ENCODE data around the gene GFER.

The GFER gene

GRCh38 chr16:2022723-2023091, 38.7 kb downstream of the GFER start:
- peak overlapping the region; percentile 81 for H3K4me2 ChIP-seq (ENCODE audit: low read length)
- H2BK120ac ChIP-seq (ENCODE audit: low read depth, low read length), result no peak overlapping the region
- no peaks in the 10 kb centered on the region for H3K36me3 ChIP-seq (ENCODE audit: control insufficient read depth, insufficient read depth, low read length)
- no peak overlapping the region for H3K4me3 ChIP-seq (ENCODE audit: low read length)
- H2BK5ac ChIP-seq (ENCODE audit: low read length), result no peak overlapping the region
- peak; percentile 93 for DNase-seq
- peaks cover 14% of the 10 kb centered on the region for H3K27me3 ChIP-seq (ENCODE audit: insufficient read depth, low read length, poor library complexity)
- peak overlapping the region; percentile 86 for H3K9ac ChIP-seq (ENCODE audit: low read length)
- H3K23ac ChIP-seq (ENCODE audit: low read length), result no peak overlapping the region
- peak overlapping the region; percentile 41 for H3K18ac ChIP-seq (ENCODE audit: low read length)
- H3K27ac ChIP-seq (ENCODE audit: low read depth, low read length), result peak overlapping the region; percentile 34
- H4K5ac ChIP-seq (ENCODE audit: low read length), result no peak overlapping the region
- no peak overlapping the region for H2AK5ac ChIP-seq (ENCODE audit: low read length)
- no peak overlapping the region for H2BK15ac ChIP-seq (replicated peaks; ENCODE audit: low read depth)
- peak overlapping the region; percentile 29 for H3K4ac ChIP-seq (ENCODE audit: low read depth, low read length)
- peak overlapping the region; percentile 94 for H3K56ac ChIP-seq (ENCODE audit: low read length)
- no peaks in the 10 kb centered on the region for H3K79me2 ChIP-seq (ENCODE audit: control insufficient read depth, insufficient read depth, low read length)
- no peaks in the 10 kb centered on the region for H3K79me1 ChIP-seq (ENCODE audit: low read length)
- WGBS (ENCODE audit: extremely low coverage, insufficient coverage, low lambda C conversion rate), result no CpG with 5 or more reads among the region's 14 CpGs
- H4K8ac ChIP-seq (ENCODE audit: low read depth, low read length), result no peak overlapping the region
- H3K4me1 ChIP-seq (ENCODE audit: control insufficient read depth, low read depth, low read length), result no peaks in the 10 kb centered on the region

- peak overlapping the region; percentile 41 for H3K18ac ChIP-seq (ENCODE audit: low read length)
- no peak overlapping the region for H2BK15ac ChIP-seq (replicated peaks; ENCODE audit: low read depth)
- no peaks in the 10 kb centered on the region for H3K79me1 ChIP-seq (ENCODE audit: low read length)
- H3K27me3 ChIP-seq (ENCODE audit: insufficient read depth, low read length, poor library complexity), result peaks cover 14% of the 10 kb centered on the region
- DNase-seq, result peak; percentile 90
- no peaks in the 10 kb centered on the region for H3K4me1 ChIP-seq (ENCODE audit: control insufficient read depth, low read depth, low read length)
- H2BK120ac ChIP-seq (ENCODE audit: low read depth, low read length), result no peak overlapping the region
- H3K4me2 ChIP-seq (ENCODE audit: low read length), result peak overlapping the region; percentile 97
- H2AK5ac ChIP-seq (ENCODE audit: low read length), result no peak overlapping the region
- H2BK5ac ChIP-seq (ENCODE audit: low read length), result peak overlapping the region; percentile 74
- H4K8ac ChIP-seq (ENCODE audit: low read depth, low read length), result no peak overlapping the region
- whole genome bisulfite sequencing (ENCODE audit: extremely low coverage, insufficient coverage, low lambda C conversion rate), result no CpG with 5 or more reads among the region's 53 CpGs
- H3K79me2 ChIP-seq (ENCODE audit: control insufficient read depth, insufficient read depth, low read length), result no peaks in the 10 kb centered on the region
- H4K5ac ChIP-seq (ENCODE audit: low read length), result no peak overlapping the region
- H3K23ac ChIP-seq (ENCODE audit: low read length), result no peak overlapping the region
- H3K36me3 ChIP-seq (ENCODE audit: control insufficient read depth, insufficient read depth, low read length), result no peaks in the 10 kb centered on the region
- peak overlapping the region; percentile 86 for H3K9ac ChIP-seq (ENCODE audit: low read length)
- H3K56ac ChIP-seq (ENCODE audit: low read length), result peak overlapping the region; percentile 94
- no peak overlapping the region for H3K4me3 ChIP-seq (ENCODE audit: low read length)
- peak overlapping the region; percentile 42 for H3K4ac ChIP-seq (ENCODE audit: low read depth, low read length)
- H3K27ac ChIP-seq (ENCODE audit: low read depth, low read length), result peak overlapping the region; percentile 40
Observed at GRCh38 chr16:2023092-2024031, 39.4 kb downstream of the GFER start.

GRCh38 chr16:2024032-2024420, 40.0 kb downstream of the GFER start:
- Histone ChIP-seq H3K4me3 (ENCODE audit: low read length) (no peak overlapping the region), H2BK15ac (replicated peaks; ENCODE audit: low read depth) (no peak overlapping the region), H3K4ac (ENCODE audit: low read depth, low read length) (no peak overlapping the region), H3K23ac (ENCODE audit: low read length) (no peak overlapping the region), H2BK5ac (ENCODE audit: low read length) (no peak overlapping the region), H3K56ac (ENCODE audit: low read length) (peak overlapping the region; percentile 93), H3K79me2 (ENCODE audit: control insufficient read depth, insufficient read depth, low read length) (no peaks in the 10 kb centered on the region), H3K18ac (ENCODE audit: low read length) (no peak overlapping the region), H3K36me3 (ENCODE audit: control insufficient read depth, insufficient read depth, low read length) (no peaks in the 10 kb centered on the region), H4K8ac (ENCODE audit: low read depth, low read length) (no peak overlapping the region), H4K5ac (ENCODE audit: low read length) (no peak overlapping the region), H3K4me2 (ENCODE audit: low read length) (no peak overlapping the region), H2AK5ac (ENCODE audit: low read length) (no peak overlapping the region), H3K27ac (ENCODE audit: low read depth, low read length) (no peak overlapping the region), H3K9ac (ENCODE audit: low read length) (peak overlapping the region; percentile 20), H3K79me1 (ENCODE audit: low read length) (no peaks in the 10 kb centered on the region), H3K27me3 (ENCODE audit: insufficient read depth, low read length, poor library complexity) (peaks cover 14% of the 10 kb centered on the region), H2BK120ac (ENCODE audit: low read depth, low read length) (no peak overlapping the region), H3K4me1 (ENCODE audit: control insufficient read depth, low read depth, low read length) (no peaks in the 10 kb centered on the region)
- WGBS (ENCODE audit: extremely low coverage, insufficient coverage, low lambda C conversion rate), result no CpG with 5 or more reads among the region's 12 CpGs
- DNase-seq, result no peak

GRCh38 chr16:2025251-2025650, 41.3 kb downstream of the GFER start:
- Histone ChIP-seq H2BK15ac (replicated peaks; ENCODE audit: low read depth) (no peak overlapping the region), H3K4me3 (ENCODE audit: low read length) (no peak overlapping the region), H3K4me1 (ENCODE audit: control insufficient read depth, low read depth, low read length) (no peaks in the 10 kb centered on the region), H3K4me2 (ENCODE audit: low read length) (no peak overlapping the region), H2BK120ac (ENCODE audit: low read depth, low read length) (no peak overlapping the region), H3K23ac (ENCODE audit: low read length) (no peak overlapping the region), H4K5ac (ENCODE audit: low read length) (no peak overlapping the region), H3K18ac (ENCODE audit: low read length) (no peak overlapping the region), H3K9ac (ENCODE audit: low read length) (no peak overlapping the region), H4K8ac (ENCODE audit: low read depth, low read length) (no peak overlapping the region), H3K4ac (ENCODE audit: low read depth, low read length) (no peak overlapping the region), H2BK5ac (ENCODE audit: low read length) (no peak overlapping the region), H3K79me1 (ENCODE audit: low read length) (no peaks in the 10 kb centered on the region), H3K79me2 (ENCODE audit: control insufficient read depth, insufficient read depth, low read length) (no peaks in the 10 kb centered on the region), H3K27me3 (ENCODE audit: insufficient read depth, low read length, poor library complexity) (peaks cover 6% of the 10 kb centered on the region), H3K56ac (ENCODE audit: low read length) (no peak overlapping the region), H2AK5ac (ENCODE audit: low read length) (no peak overlapping the region), H3K27ac (ENCODE audit: low read depth, low read length) (no peak overlapping the region), H3K36me3 (ENCODE audit: control insufficient read depth, insufficient read depth, low read length) (no peaks in the 10 kb centered on the region)
- no CpG with 5 or more reads among the region's 14 CpGs for WGBS (ENCODE audit: extremely low coverage, insufficient coverage, low lambda C conversion rate)
- DNase-seq, result no peak

GRCh38 chr16:2025878-2026460, 42.0 kb downstream of the GFER start:
- H3K4me2 ChIP-seq (ENCODE audit: low read length), result no peak overlapping the region
- H2AK5ac ChIP-seq (ENCODE audit: low read length), result no peak overlapping the region
- H4K8ac ChIP-seq (ENCODE audit: low read depth, low read length), result no peak overlapping the region
- no peak overlapping the region for H3K56ac ChIP-seq (ENCODE audit: low read length)
- no peak overlapping the region for H2BK120ac ChIP-seq (ENCODE audit: low read depth, low read length)
- H3K18ac ChIP-seq (ENCODE audit: low read length), result no peak overlapping the region
- no peaks in the 10 kb centered on the region for H3K79me1 ChIP-seq (ENCODE audit: low read length)
- no peak overlapping the region for H2BK5ac ChIP-seq (ENCODE audit: low read length)
- no peak overlapping the region for H3K27ac ChIP-seq (ENCODE audit: low read depth, low read length)
- H4K5ac ChIP-seq (ENCODE audit: low read length), result no peak overlapping the region
- no peaks in the 10 kb centered on the region for H3K4me1 ChIP-seq (ENCODE audit: control insufficient read depth, low read depth, low read length)
- H2BK15ac ChIP-seq (replicated peaks; ENCODE audit: low read depth), result no peak overlapping the region
- H3K4me3 ChIP-seq (ENCODE audit: low read length), result no peak overlapping the region
- H3K36me3 ChIP-seq (ENCODE audit: control insufficient read depth, insufficient read depth, low read length), result no peaks in the 10 kb centered on the region
- no peak for DNase-seq
- H3K23ac ChIP-seq (ENCODE audit: low read length), result no peak overlapping the region
- H3K79me2 ChIP-seq (ENCODE audit: control insufficient read depth, insufficient read depth, low read length), result no peaks in the 10 kb centered on the region
- no peak overlapping the region for H3K9ac ChIP-seq (ENCODE audit: low read length)
- H3K27me3 ChIP-seq (ENCODE audit: insufficient read depth, low read length, poor library complexity), result no peaks in the 10 kb centered on the region
- WGBS (ENCODE audit: extremely low coverage, insufficient coverage, low lambda C conversion rate), result no CpG with 5 or more reads among the region's 16 CpGs
- no peak overlapping the region for H3K4ac ChIP-seq (ENCODE audit: low read depth, low read length)

All from mesendoderm (in vitro differentiated cells).